Neural cell (in vitro differentiated cells): Measurements from ENCODE around the gene GAREM2. TPM values are rescaled to one million over a fixed set of nuclear protein-coding genes. Genes with fewer than 3 reads are reported as not detected.

ENCODE experiments used
- H2AFZ ChIP-seq: fragments of 200-600, 300-800 bp; sonication (generic), shearing (Covaris generic); 2 replicates; pipeline ENCODE4 v1.6.0; 2014; ENCODE audit warnings: low read depth, mild to moderate bottlenecking, antibody characterized with exemption, low read length, moderate library complexity
- H3F3A ChIP-seq: fragments of 200-600 bp; shearing (Covaris generic); 2 replicates; pipeline ENCODE4 v1.6.1; 2016; ENCODE audit warnings: mild to moderate bottlenecking, moderate library complexity, mixed read lengths, antibody characterized with exemption, low read length; ENCODE audit not compliant: insufficient read depth, poor library complexity, severe bottlenecking
- H3K27ac ChIP-seq: fragments of 200-600, 300-800 bp; sonication (generic), shearing (Covaris generic); 2 replicates; pipeline ENCODE4 v1.5.1; 2014; ENCODE audit warnings: mild to moderate bottlenecking, low read length, moderate library complexity
- H3K27me3 ChIP-seq: fragments of 300-800, 200-600 bp; sonication (generic), shearing (Covaris generic); 2 replicates; pipeline ENCODE4 v1.6.0; 2014; ENCODE audit warnings: mild to moderate bottlenecking, low read depth, low read length, moderate library complexity; ENCODE audit not compliant: insufficient read depth
- H3K36me3 ChIP-seq: fragments of 300-800, 200-600 bp; sonication (generic), shearing (Covaris generic); 2 replicates; pipeline ENCODE4 v1.5.1; 2014; ENCODE audit warnings: mild to moderate bottlenecking, antibody characterized with exemption, low read length, moderate library complexity; ENCODE audit not compliant: insufficient read depth
- H3K4me2 ChIP-seq: fragments of 300-800, 200-600 bp; sonication (generic), shearing (Covaris generic); 2 replicates; pipeline ENCODE4 v1.6.0; 2014; ENCODE audit warnings: mild to moderate bottlenecking, low read length
- H3K4me3 ChIP-seq: fragments of 300-800, 200-600 bp; sonication (generic), shearing (Covaris generic); 2 replicates; pipeline ENCODE4 v1.5.1; 2014; ENCODE audit warnings: mild to moderate bottlenecking, low read length, moderate library complexity
- H3K79me2 ChIP-seq: fragments of 200-600 bp; shearing (Covaris generic); replicated peaks from 2 replicates; pipeline ENCODE4 v1.6.0; 2014; ENCODE audit warnings: mild to moderate bottlenecking, low read length, moderate library complexity; ENCODE audit not compliant: insufficient read depth
- H3K9ac ChIP-seq: fragments of 300-800, 200-600 bp; sonication (generic), shearing (Covaris generic); 2 replicates; pipeline ENCODE4 v1.6.1; 2016; ENCODE audit warnings: mild to moderate bottlenecking, low read length, mixed read lengths
- H3K9me2 ChIP-seq: fragments of 200-600 bp; shearing (Covaris generic); 2 replicates; pipeline ENCODE4 v1.6.1; 2016; ENCODE audit warnings: mild to moderate bottlenecking, low read length, mixed read lengths; ENCODE audit not compliant: insufficient read depth
- H3K9me3 ChIP-seq: fragments of 200-600, 300-800 bp; sonication (generic), shearing (Covaris generic); 2 replicates; pipeline ENCODE4 v1.6.1; 2016; ENCODE audit warnings: mild to moderate bottlenecking, mixed run types, low read length, moderate library complexity, mixed read lengths
- H4K20me1 ChIP-seq: fragments of 200-600 bp; shearing (Covaris generic); 2 replicates; pipeline ENCODE4 v1.6.1; 2016; ENCODE audit warnings: mild to moderate bottlenecking, mixed run types; ENCODE audit not compliant: insufficient read depth
- EP300 ChIP-seq: fragments of 450-650 bp; conservative IDR thresholded peaks from 2 replicates; pipeline ENCODE4 v1.6.1; 2014; ENCODE audit warnings: antibody characterized with exemption, mild to moderate bottlenecking, moderate library complexity; ENCODE audit not compliant: poor library complexity, severe bottlenecking
- EZH2 ChIP-seq: fragments of 200-600, 300-800 bp; shearing (Covaris generic), sonication (generic); IDR thresholded peaks from 2 replicates; pipeline ENCODE4 v1.6.1; 2014; ENCODE audit warnings: antibody characterized with exemption, low read length, borderline replicate concordance, mild to moderate bottlenecking; ENCODE audit not compliant: insufficient read depth, poor library complexity, severe bottlenecking
- MXI1 ChIP-seq: fragments of 450-650 bp; conservative IDR thresholded peaks from 2 replicates; pipeline ENCODE4 v1.6.1; 2014; ENCODE audit warnings: antibody characterized with exemption, mild to moderate bottlenecking; ENCODE audit not compliant: poor library complexity, severe bottlenecking
- POLR2AphosphoS5 ChIP-seq: IDR thresholded peaks from 2 replicates; pipeline ENCODE4 v1.6.1; 2012
- RAD21 ChIP-seq: fragments of 450-650 bp; conservative IDR thresholded peaks from 2 replicates; pipeline ENCODE4 v1.6.1; 2014; ENCODE audit warnings: antibody characterized with exemption, mild to moderate bottlenecking, moderate library complexity
- SMC3 ChIP-seq: fragments of 450-650 bp; conservative IDR thresholded peaks from 2 replicates; pipeline ENCODE4 v1.6.1; 2014; ENCODE audit warnings: antibody characterized with exemption, mild to moderate bottlenecking, moderate library complexity; ENCODE audit not compliant: poor library complexity
- TAF1 ChIP-seq: IDR thresholded peaks from 2 replicates; pipeline ENCODE4 v1.6.1; 2012; ENCODE audit warnings: low read depth
- polyA plus RNA-seq: library from polyadenylated mRNA; depleted of rRNA; stranded (reverse); fragments of >200 nt; gene quantifications from 2 replicates; pipeline ENCODE4 v1.2.3, GENCODE V29; 2014
- TF ChIP-seq, protein P1 (sequence below): fragments of 450-650 bp; IDR thresholded peaks from 2 replicates; pipeline ENCODE4 v1.5.1; 2014; ENCODE audit warnings: antibody characterized with exemption, mild to moderate bottlenecking, moderate library complexity; ENCODE audit not compliant: poor library complexity, severe bottlenecking
- TF ChIP-seq, protein P2 (sequence below): IDR thresholded peaks from 2 replicates; pipeline ENCODE4 v1.6.1; 2012; ENCODE audit warnings: borderline replicate concordance

The GAREM2 gene
- polyA plus RNA-seq, 1 donor from 2014 or later = 3.2 TPM

DNA sequence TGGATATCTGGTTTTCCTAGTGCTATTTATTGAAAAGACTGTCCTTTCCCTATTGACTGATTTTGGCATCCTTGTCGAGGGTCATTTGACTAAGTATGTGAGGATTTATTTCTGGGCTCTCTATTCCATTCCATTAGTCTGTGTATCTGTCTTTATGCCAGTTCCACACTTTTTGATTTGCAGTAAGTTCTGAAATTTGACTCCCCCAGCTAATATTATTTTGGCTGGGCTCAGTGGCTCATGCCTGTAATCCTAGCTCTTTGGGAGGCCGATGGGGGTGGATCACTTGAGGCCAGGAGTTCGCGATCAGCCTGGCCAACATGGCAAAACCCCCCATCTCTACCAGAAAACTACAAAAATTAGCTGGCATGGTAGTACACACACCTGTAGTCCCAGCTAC, 46.8 kb upstream of the GAREM2 start:
- no peak overlapping the region for H2AFZ ChIP-seq
- no peaks in the 10 kb centered on the region for H3K36me3 ChIP-seq
- H3K9me2 ChIP-seq = no peaks in the 10 kb centered on the region
- no peak overlapping the region for H3K4me3 ChIP-seq
- H3K27ac ChIP-seq = no peak overlapping the region
- H3K9ac ChIP-seq = no peak overlapping the region
- H4K20me1 ChIP-seq = no peaks in the 10 kb centered on the region
- no peaks in the 10 kb centered on the region for H3K79me2 ChIP-seq
- H3K27me3 ChIP-seq = no peaks in the 10 kb centered on the region
- no peaks in the 10 kb centered on the region for H3K9me3 ChIP-seq
- no peak for TF ChIP-seq POLR2AphosphoS5
- TF ChIP-seq EP300 = no peak
- TF ChIP-seq, protein P1, sequence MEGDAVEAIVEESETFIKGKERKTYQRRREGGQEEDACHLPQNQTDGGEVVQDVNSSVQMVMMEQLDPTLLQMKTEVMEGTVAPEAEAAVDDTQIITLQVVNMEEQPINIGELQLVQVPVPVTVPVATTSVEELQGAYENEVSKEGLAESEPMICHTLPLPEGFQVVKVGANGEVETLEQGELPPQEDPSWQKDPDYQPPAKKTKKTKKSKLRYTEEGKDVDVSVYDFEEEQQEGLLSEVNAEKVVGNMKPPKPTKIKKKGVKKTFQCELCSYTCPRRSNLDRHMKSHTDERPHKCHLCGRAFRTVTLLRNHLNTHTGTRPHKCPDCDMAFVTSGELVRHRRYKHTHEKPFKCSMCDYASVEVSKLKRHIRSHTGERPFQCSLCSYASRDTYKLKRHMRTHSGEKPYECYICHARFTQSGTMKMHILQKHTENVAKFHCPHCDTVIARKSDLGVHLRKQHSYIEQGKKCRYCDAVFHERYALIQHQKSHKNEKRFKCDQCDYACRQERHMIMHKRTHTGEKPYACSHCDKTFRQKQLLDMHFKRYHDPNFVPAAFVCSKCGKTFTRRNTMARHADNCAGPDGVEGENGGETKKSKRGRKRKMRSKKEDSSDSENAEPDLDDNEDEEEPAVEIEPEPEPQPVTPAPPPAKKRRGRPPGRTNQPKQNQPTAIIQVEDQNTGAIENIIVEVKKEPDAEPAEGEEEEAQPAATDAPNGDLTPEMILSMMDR = no peak
- TF ChIP-seq TAF1 = no peak
- no peak for TF ChIP-seq EZH2
- H3K4me2 ChIP-seq = no peak overlapping the region
- H3F3A ChIP-seq = no peaks in the 10 kb centered on the region

DNA sequence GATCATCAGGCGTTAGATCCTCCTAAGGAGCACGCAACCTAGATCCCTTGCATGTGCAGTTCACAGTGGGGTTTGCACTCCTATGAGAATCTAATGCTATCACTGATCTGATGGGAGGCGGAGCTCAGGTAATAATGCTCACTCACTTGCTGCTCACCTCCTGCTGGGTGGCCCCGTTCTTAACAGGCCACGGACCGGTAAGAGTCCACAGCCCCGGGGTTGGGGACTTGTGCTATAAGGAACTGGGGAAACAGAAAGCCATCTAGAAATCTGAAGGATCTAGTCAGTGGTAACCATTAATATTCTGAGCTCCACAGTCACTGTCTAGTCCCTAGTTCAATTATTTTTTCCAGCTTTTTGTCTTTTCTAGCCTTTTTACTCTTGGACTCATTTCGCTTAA, 44.7 kb upstream of the GAREM2 start:
- TF ChIP-seq MXI1 (no peak), RAD21 (no peak), EZH2 (no peak)
- TF ChIP-seq, protein P2, sequence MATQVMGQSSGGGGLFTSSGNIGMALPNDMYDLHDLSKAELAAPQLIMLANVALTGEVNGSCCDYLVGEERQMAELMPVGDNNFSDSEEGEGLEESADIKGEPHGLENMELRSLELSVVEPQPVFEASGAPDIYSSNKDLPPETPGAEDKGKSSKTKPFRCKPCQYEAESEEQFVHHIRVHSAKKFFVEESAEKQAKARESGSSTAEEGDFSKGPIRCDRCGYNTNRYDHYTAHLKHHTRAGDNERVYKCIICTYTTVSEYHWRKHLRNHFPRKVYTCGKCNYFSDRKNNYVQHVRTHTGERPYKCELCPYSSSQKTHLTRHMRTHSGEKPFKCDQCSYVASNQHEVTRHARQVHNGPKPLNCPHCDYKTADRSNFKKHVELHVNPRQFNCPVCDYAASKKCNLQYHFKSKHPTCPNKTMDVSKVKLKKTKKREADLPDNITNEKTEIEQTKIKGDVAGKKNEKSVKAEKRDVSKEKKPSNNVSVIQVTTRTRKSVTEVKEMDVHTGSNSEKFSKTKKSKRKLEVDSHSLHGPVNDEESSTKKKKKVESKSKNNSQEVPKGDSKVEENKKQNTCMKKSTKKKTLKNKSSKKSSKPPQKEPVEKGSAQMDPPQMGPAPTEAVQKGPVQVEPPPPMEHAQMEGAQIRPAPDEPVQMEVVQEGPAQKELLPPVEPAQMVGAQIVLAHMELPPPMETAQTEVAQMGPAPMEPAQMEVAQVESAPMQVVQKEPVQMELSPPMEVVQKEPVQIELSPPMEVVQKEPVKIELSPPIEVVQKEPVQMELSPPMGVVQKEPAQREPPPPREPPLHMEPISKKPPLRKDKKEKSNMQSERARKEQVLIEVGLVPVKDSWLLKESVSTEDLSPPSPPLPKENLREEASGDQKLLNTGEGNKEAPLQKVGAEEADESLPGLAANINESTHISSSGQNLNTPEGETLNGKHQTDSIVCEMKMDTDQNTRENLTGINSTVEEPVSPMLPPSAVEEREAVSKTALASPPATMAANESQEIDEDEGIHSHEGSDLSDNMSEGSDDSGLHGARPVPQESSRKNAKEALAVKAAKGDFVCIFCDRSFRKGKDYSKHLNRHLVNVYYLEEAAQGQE = no peak

DNA sequence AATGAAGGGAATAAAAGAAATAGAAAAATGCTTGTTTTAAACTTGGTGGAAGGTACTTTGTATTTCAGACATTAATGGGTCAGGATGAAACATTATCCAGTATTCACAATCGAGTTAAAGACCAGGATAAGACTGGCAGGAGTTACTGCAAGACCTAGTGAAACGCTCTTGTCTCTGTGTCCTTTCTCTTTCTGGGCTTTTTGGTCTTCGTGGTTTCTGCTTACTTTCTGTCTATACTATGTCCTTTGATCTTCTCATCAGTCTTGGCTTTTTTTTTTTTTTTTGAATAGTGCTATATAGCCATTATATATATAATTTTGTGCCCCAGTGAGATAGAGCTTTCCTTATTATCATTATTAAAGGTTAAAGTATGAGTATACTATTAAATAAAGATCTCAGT, 42.1 kb upstream of the GAREM2 start:
- Histone ChIP-seq H4K20me1 (no peaks in the 10 kb centered on the region), H3K27me3 (no peaks in the 10 kb centered on the region), H2AFZ (no peak overlapping the region), H3K9me3 (no peaks in the 10 kb centered on the region), H3K79me2 (peaks cover 5% of the 10 kb centered on the region), H3F3A (no peaks in the 10 kb centered on the region), H3K9ac (no peak overlapping the region), H3K4me2 (no peak overlapping the region), H3K36me3 (no peaks in the 10 kb centered on the region), H3K4me3 (no peak overlapping the region), H3K27ac (no peak overlapping the region), H3K9me2 (no peaks in the 10 kb centered on the region)
- no peak for TF ChIP-seq RAD21
- no peak for TF ChIP-seq TAF1
- TF ChIP-seq, protein P2 = no peak
- no peak for TF ChIP-seq MXI1
- TF ChIP-seq EZH2 = no peak
- no peak for TF ChIP-seq SMC3
- TF ChIP-seq POLR2AphosphoS5 = no peak

More for the DNA sequence above, 44.7 kb upstream of the GAREM2 start:
- Histone ChIP-seq H3K36me3 (no peaks in the 10 kb centered on the region), H3K4me2 (no peak overlapping the region), H3K9ac (no peak overlapping the region), H3K79me2 (peaks cover 5% of the 10 kb centered on the region), H3K9me3 (no peaks in the 10 kb centered on the region), H4K20me1 (no peaks in the 10 kb centered on the region), H2AFZ (no peak overlapping the region), H3K27ac (no peak overlapping the region), H3K9me2 (no peaks in the 10 kb centered on the region), H3K4me3 (no peak overlapping the region), H3F3A (no peaks in the 10 kb centered on the region), H3K27me3 (no peaks in the 10 kb centered on the region)
